H1 (cell line): ENCODE results near the gene MSANTD3. TPM values are rescaled to one million over a fixed set of nuclear protein-coding genes. Genes with fewer than 3 reads are reported as not detected.

ENCODE experiments used
- CHD7 ChIP-seq: fragments of 300-600 bp; sonication (generic); IDR thresholded peaks from 2 replicates; pipeline ENCODE4 v1.7.1; 2012; ENCODE audit warnings: low read length, moderate library complexity, mild to moderate bottlenecking, inconsistent platforms; ENCODE audit not compliant: insufficient replicate concordance
- HDAC2 ChIP-seq, 2 experiments: fragments of 300-600 bp in 1 of 2; sonication (generic) in 1 of 2; IDR thresholded peaks; 2 replicates each; pipeline ENCODE4 v1.6.1; 2011 to 2012; ENCODE audit warnings: low read depth in 2 of 2, low read length in 2 of 2, mild to moderate bottlenecking in 2 of 2, moderate library complexity in 2 of 2, borderline replicate concordance in 1 of 2, inconsistent platforms in 1 of 2
- MAFK ChIP-seq: IDR thresholded peaks from 2 replicates; pipeline ENCODE4 v1.6.1; 2012; ENCODE audit warnings: low read depth, mild to moderate bottlenecking, improper control_type of control experiment, low read length
- NRF1 ChIP-seq: IDR thresholded peaks from 2 replicates; pipeline ENCODE4 v1.6.1; 2011; ENCODE audit warnings: mild to moderate bottlenecking, low read depth, low read length, improper control_type of control experiment
- polyA plus RNA-seq, 7 experiments: library from polyadenylated mRNA; depleted of rRNA in 3 of 7; stranded (reverse) in 5 of 7; unstranded in 2 of 7; fragments of >200 nt in 5 of 7; fragments of 200-250 nt in 2 of 7; gene quantifications; 1 replicate in 5 of 7; 2 replicates in 1 of 7; 4 replicates in 1 of 7; pipeline versions ENCODE4 v1.2.1 to v1.2.3, GENCODE V29; 2011 to 2013; ENCODE audit warnings: missing spikeins in 2 of 7, mixed read lengths in 2 of 7
- total RNA-seq: library from RNA; stranded (reverse); fragmentation: NEBNext Ultra II Directional; extraction: Animal tissue kit (Norgen Biotek cat#: 25700); gene quantifications from 2 replicates; pipeline ENCODE4 v1.2.1, GENCODE V29; 2021

Gene MSANTD3
- total and polyA plus RNA-seq, 2 of the 8 experiments (the other 6 are each of a cell fraction or from before 2014, with no cell fraction given), result 12.0 to 41.3 TPM

GRCh38 chr9:100465761-100466160 lies 38.8 kb downstream of the MSANTD3 start (continued):
- TF ChIP-seq CHD7 (no peak), NRF1 (no peak), HDAC2 (IDR thresholded peaks at IDR 0.05; ENCODE audit: borderline replicate concordance in 1 of 2, low read depth in 2 of 2, low read length in 2 of 2) (no peak), MAFK (no peak)
